A549 (cell line): ENCODE results near the gene BMP3. TPM values are rescaled to one million over a fixed set of nuclear protein-coding genes. Genes with fewer than 3 reads are reported as not detected.

Source experiments
- ATAC-seq, 2 experiments: fragments of 200-7000 bp in 1 of 2; fragments of >200 bp in 1 of 2; cut with Nextera tagmentation in 1 of 2; cut with Tn5 transposase in 1 of 2; 3 replicates each; pipeline versions ENCODE4 v1.8.0 to v1.9.1; 2018 to 2020; ENCODE audit warnings: mild to moderate bottlenecking in 1 of 2, moderate library complexity in 1 of 2
- CTCF ChIA-PET: fragments of 300-600 bp; sonication (Branson Sonifier 250); formaldehyde crosslinking; extraction: SDS; loops from one replicate; lab custom pipeline; 2021; ENCODE audit warnings: antibody characterized with exemption, inconsistent platforms; lab: Yijun Ruan, JAX
- POLR2A ChIA-PET: fragments of 350-600 bp; formaldehyde crosslinking; extraction: SDS; loops from one replicate; lab custom pipeline; 2021; ENCODE audit warnings: antibody characterized with exemption, inconsistent platforms; lab: Yijun Ruan, JAX
- DNase-seq, 2 experiments: peaks; one replicate each; pipeline versions ENCODE4 v3.0.0 to v3.0.0-alpha.2; 2011 to 2016; ENCODE audit warnings: low read depth in 1 of 2, low spot score in 1 of 2
- FAIRE-seq: peaks from 2 replicates; lab custom pipeline; 2011; peaks lifted over from hg19 to GRCh38; lab: Jason Lieb, UNC
- H3K27ac ChIP-seq, 2 experiments: fragments of >200 bp; sonication (Bioruptor Twin); formaldehyde crosslinking; 3 replicates each; pipeline ENCODE4 v1.5.1; 2016 to 2017
- H3K4me1 ChIP-seq: fragments of >200 bp; sonication (Bioruptor Twin); formaldehyde crosslinking; 3 replicates; pipeline ENCODE4 v1.6.1; 2016
- H3K4me2 ChIP-seq: fragments of >200 bp; sonication (Bioruptor Twin); formaldehyde crosslinking; 3 replicates; pipeline ENCODE4 v1.6.1; 2016
- H3K4me3 ChIP-seq: fragments of >200 bp; sonication (Bioruptor Twin); formaldehyde crosslinking; 3 replicates; pipeline ENCODE4 v1.5.1; 2016
- H3K9me3 ChIP-seq: fragments of >200 bp; sonication (Bioruptor Twin); formaldehyde crosslinking; 3 replicates; pipeline ENCODE4 v1.6.1; 2016
- CBX2 ChIP-seq: fragments of 200-600 bp; sonication (generic); IDR thresholded peaks from 2 replicates; pipeline ENCODE4 v1.6.1; 2016; ENCODE audit warnings: low read depth, mild to moderate bottlenecking, borderline replicate concordance
- CEBPB ChIP-seq, 2 experiments: fragments of >200 bp in 1 of 2; sonication (Bioruptor Twin) in 1 of 2; formaldehyde crosslinking in 1 of 2; IDR thresholded peaks; 2 replicates each; pipeline ENCODE4 v1.6.1; 2012 to 2016
- CHD2 ChIP-seq: fragments of 150-350 bp; IDR thresholded peaks from 2 replicates; pipeline ENCODE4 v1.6.1; 2014; ENCODE audit warnings: low read length; ENCODE audit not compliant: partially characterized antibody
- CTCF ChIP-seq: fragments of >200 bp; sonication (Bioruptor Twin); formaldehyde crosslinking; IDR thresholded peaks from 3 replicates; pipeline ENCODE4 v1.5.1; 2016
- EHF ChIP-seq: fragments of 250-450 bp; sonication (Bioruptor Pico); IDR thresholded peaks from 2 replicates; pipeline ENCODE4 v1.5.0; 2020; ENCODE audit warnings: mild to moderate bottlenecking
- EP300 ChIP-seq, 2 experiments: fragments of >200 bp; sonication (Bioruptor Twin); formaldehyde crosslinking; IDR thresholded peaks; 2 replicates in 1 of 2; 3 replicates in 1 of 2; pipeline ENCODE4 v1.6.1; 2016 to 2017
- FOSB ChIP-seq: fragments of 250-450 bp; sonication (Bioruptor Pico); IDR thresholded peaks from 2 replicates; pipeline ENCODE4 v1.5.0; 2020; ENCODE audit warnings: mild to moderate bottlenecking, moderate library complexity
- HMGXB4 ChIP-seq: fragments of 250-450 bp; sonication (Bioruptor Pico); IDR thresholded peaks from 2 replicates; pipeline ENCODE4 v1.5.0; 2021; ENCODE audit warnings: mild to moderate bottlenecking, moderate library complexity, borderline replicate concordance
- KDM1A ChIP-seq: fragments of 200-600 bp; sonication (generic); IDR thresholded peaks from 2 replicates; pipeline ENCODE4 v1.6.1; 2016; ENCODE audit warnings: low read depth, mild to moderate bottlenecking
- MAZ ChIP-seq: fragments of 150-350 bp; IDR thresholded peaks from 2 replicates; pipeline ENCODE4 v1.6.1; 2014; ENCODE audit warnings: antibody characterized with exemption, low read depth, low read length, borderline replicate concordance
- PHF8 ChIP-seq: fragments of 200-600 bp; sonication (generic); IDR thresholded peaks from 2 replicates; pipeline ENCODE4 v1.6.1; 2016; ENCODE audit warnings: low read depth, mild to moderate bottlenecking, antibody characterized with exemption, moderate library complexity, borderline replicate concordance
- RAD21 ChIP-seq, 2 experiments: fragments of >200 bp in 1 of 2; sonication (Bioruptor Twin) in 1 of 2; formaldehyde crosslinking in 1 of 2; IDR thresholded peaks in 1 of 2; conservative IDR thresholded peaks in 1 of 2; 2 replicates in 1 of 2; 3 replicates in 1 of 2; pipeline ENCODE4 v1.6.1; 2012 to 2018; ENCODE audit warnings: inconsistent platforms in 1 of 2
- RARB ChIP-seq: fragments of 250-450 bp; sonication (Bioruptor Pico); IDR thresholded peaks from 2 replicates; pipeline ENCODE4 v1.8.0; 2021; ENCODE audit warnings: mild to moderate bottlenecking, moderate library complexity
- REST ChIP-seq: fragments of 200-600 bp; sonication (generic); IDR thresholded peaks from 2 replicates; pipeline ENCODE4 v1.6.1; 2016; ENCODE audit warnings: antibody characterized with exemption, mild to moderate bottlenecking, moderate library complexity
- SMC3 ChIP-seq: fragments of >200 bp; sonication (Bioruptor Twin); formaldehyde crosslinking; IDR thresholded peaks from 3 replicates; pipeline ENCODE4 v1.6.1; 2018; ENCODE audit warnings: inconsistent platforms
- SREBF2 ChIP-seq: fragments of 450-650 bp; IDR thresholded peaks from 2 replicates; pipeline ENCODE4 v1.6.1; 2014; ENCODE audit warnings: mild to moderate bottlenecking, moderate library complexity
- TFCP2L1 ChIP-seq: fragments of 250-450 bp; sonication (Bioruptor Pico); IDR thresholded peaks from 2 replicates; pipeline ENCODE4 v1.5.0; 2021; ENCODE audit warnings: mild to moderate bottlenecking
- ZNF302 ChIP-seq: fragments of 250-450 bp; sonication (Bioruptor Pico); IDR thresholded peaks from 2 replicates; pipeline ENCODE4 v1.9.0; 2021; ENCODE audit warnings: inconsistent platforms, mild to moderate bottlenecking, moderate library complexity
- ZSCAN20 ChIP-seq: fragments of 250-450 bp; sonication (Bioruptor Pico); IDR thresholded peaks from 2 replicates; pipeline ENCODE4 v1.8.0; 2022; ENCODE audit warnings: mild to moderate bottlenecking, moderate library complexity
- WGBS: methylation state at CpG from one replicate; pipeline ENCODE4 v1.1.6; 2017; ENCODE audit errors: missing lambda C conversion rate; 5-methylcytosine and 5-hydroxymethylcytosine counted together
- polyA plus RNA-seq, 4 experiments: library from polyadenylated mRNA; depleted of rRNA in 3 of 4; stranded (reverse); fragments of >200 nt; fragmentation: RNase III in 1 of 4; extraction: RNeasy Plus Mini Kit Qiagen cat#74134 plus additional on column Dnase treatment in 1 of 4; gene quantifications; 2 replicates in 3 of 4; 3 replicates in 1 of 4; pipeline ENCODE4 v1.2.3, GENCODE V29; 2011 to 2017

The BMP3 gene
- polyA plus RNA-seq, 2 of the 4 experiments (the other 2 are of a cell fraction), result not detected

- TF ChIP-seq ZNF302 (CRISPR knock-in tag) (no peak), FOSB (CRISPR knock-in tag) (no peak), CBX2 (no peak), CTCF (peak; percentile 47; the same call in 2 of the 3 replicates), SREBF2 (no peak), KDM1A (no peak), SMC3 (peak; percentile 30; the same call in 1 of the 3 replicates), ZSCAN20 (CRISPR knock-in tag) (no peak), EP300 (IDR thresholded peaks at IDR 0.05) (no peak), REST (no peak), RARB (CRISPR knock-in tag) (no peak), CEBPB (IDR thresholded peaks at IDR 0.05) (no peak), EHF (CRISPR knock-in tag) (no peak), CHD2 (no peak), MAZ (no peak), TFCP2L1 (CRISPR knock-in tag) (no peak), HMGXB4 (CRISPR knock-in tag) (no peak), RAD21 (conservative IDR thresholded peaks at IDR 0.05 in 1 of 2, IDR thresholded peaks at IDR 0.05 in 1 of 2) (peak; percentile 49 to 59; a peak in 4 of 5 replicates), PHF8 (no peak)
- POLR2A ChIA-PET, result no interaction called here
- Histone ChIP-seq H3K4me1 (no peaks in the 10 kb centered on the region), H3K4me3 (no peak overlapping the region), H3K9me3 (no peaks in the 10 kb centered on the region), H3K4me2 (no peak overlapping the region), H3K27ac (no peak overlapping the region)
- ATAC-seq, result 0 out of 6 replicates have a peak, but pooled peaks of 1 of the 2 experiments have one; percentile 32
- DNase-seq, result peak in 1 of 2 experiments; percentile 9
- CTCF ChIA-PET, result interaction anchor here (1.0 to 1.9 kb wide), 8 partner anchors 9 to 820 kb away, joined by 3 to 9 read pairs (median 4); partner anchors contain the start of gene BMP3
- FAIRE-seq, result no peak
- WGBS, result 10% methylated on average over 4 of the region's 4 CpGs
Observed at GRCh38 chr4:81040012-81040659, 9.6 kb downstream of the BMP3 start.
